Activated gamma-delta T cell treated with Interleukin-2 at 50 U/mL for 16 hours (primary cell): ENCODE data around the gene FKBP9.
"Not testable (repeated sequence)": the region's sequence is repeated elsewhere in the genome, so short reads cannot be mapped to it uniquely, and the experiment has no call there.

Experiments
- DNase-seq: peaks from one replicate; pipeline ENCODE4 v3.0.0-alpha.2; 2020

The FKBP9 gene

GRCh38 chr7:32958046-32959025, 1.1 kb downstream of the FKBP9 start:
- DNase-seq: no peak

- DNase-seq: not testable (repeated sequence)
Observed at GRCh38 chr7:32963880-32964301, 6.7 kb downstream of the FKBP9 start.

- not testable (repeated sequence) for DNase-seq
Observed at GRCh38 chr7:32964461-32965159, 7.4 kb downstream of the FKBP9 start.

GRCh38 chr7:32966489-32967267, 9.4 kb downstream of the FKBP9 start:
- not testable (repeated sequence) for DNase-seq

- not testable (repeated sequence) for DNase-seq
Observed at GRCh38 chr7:32967268-32967582, 10.0 kb downstream of the FKBP9 start.

GRCh38 chr7:32971967-32972366, 14.7 kb downstream of the FKBP9 start:
- not testable (repeated sequence) for DNase-seq

- DNase-seq: not testable (repeated sequence)
Observed at GRCh38 chr7:32977159-32977558, 19.9 kb downstream of the FKBP9 start.

GRCh38 chr7:32979246-32979645, 22.0 kb downstream of the FKBP9 start:
- DNase-seq: not testable (repeated sequence)

GRCh38 chr7:32979902-32980301, 22.7 kb downstream of the FKBP9 start:
- DNase-seq: not testable (repeated sequence)

- not testable (repeated sequence) for DNase-seq
Observed at GRCh38 chr7:32988148-32988547, 30.9 kb downstream of the FKBP9 start.

GRCh38 chr7:32991068-32991585, 33.9 kb downstream of the FKBP9 start:
- DNase-seq: not testable (repeated sequence)

GRCh38 chr7:32991975-32992700, 34.9 kb downstream of the FKBP9 start:
- peak; percentile 9 for DNase-seq

GRCh38 chr7:32992750-32993149, 35.5 kb downstream of the FKBP9 start:
- DNase-seq: not testable (repeated sequence)

GRCh38 chr7:32997956-32998355, 40.7 kb downstream of the FKBP9 start:
- DNase-seq: not testable (repeated sequence)

- not testable (repeated sequence) for DNase-seq
Observed at GRCh38 chr7:32998361-32999171, 41.3 kb downstream of the FKBP9 start.

- not testable (repeated sequence) for DNase-seq
Observed at GRCh38 chr7:32999380-32999779, 42.1 kb downstream of the FKBP9 start.

GRCh38 chr7:33003111-33003510, 45.9 kb downstream of the FKBP9 start:
- DNase-seq: not testable (repeated sequence)

- DNase-seq: not testable (repeated sequence)
Observed at GRCh38 chr7:33004104-33004616, 46.9 kb downstream of the FKBP9 start.

GRCh38 chr7:33005193-33005592, 48.0 kb downstream of the FKBP9 start:
- DNase-seq: not testable (repeated sequence)

GRCh38 chr7:33005690-33006089, 48.5 kb downstream of the FKBP9 start:
- not testable (repeated sequence) for DNase-seq

GRCh38 chr7:33009734-33010133, 52.5 kb downstream of the FKBP9 start:
- no peak for DNase-seq
